SK-N-DZ (cell line): ENCODE data around the gene VPS50. TPM values are rescaled to one million over a fixed set of nuclear protein-coding genes. Genes with fewer than 3 reads are reported as not detected.

Source experiments
- DNase-seq: peaks from one replicate; pipeline ENCODE4 v3.0.0-alpha.2; 2015; ENCODE audit warnings: low spot score
- polyA plus RNA-seq, 2 experiments: library from polyadenylated mRNA; depleted of rRNA; stranded (reverse); fragments of >200 nt; gene quantifications; 2 replicates each; pipeline ENCODE4 v1.2.3, GENCODE V29; 2014

Gene VPS50, protein sequence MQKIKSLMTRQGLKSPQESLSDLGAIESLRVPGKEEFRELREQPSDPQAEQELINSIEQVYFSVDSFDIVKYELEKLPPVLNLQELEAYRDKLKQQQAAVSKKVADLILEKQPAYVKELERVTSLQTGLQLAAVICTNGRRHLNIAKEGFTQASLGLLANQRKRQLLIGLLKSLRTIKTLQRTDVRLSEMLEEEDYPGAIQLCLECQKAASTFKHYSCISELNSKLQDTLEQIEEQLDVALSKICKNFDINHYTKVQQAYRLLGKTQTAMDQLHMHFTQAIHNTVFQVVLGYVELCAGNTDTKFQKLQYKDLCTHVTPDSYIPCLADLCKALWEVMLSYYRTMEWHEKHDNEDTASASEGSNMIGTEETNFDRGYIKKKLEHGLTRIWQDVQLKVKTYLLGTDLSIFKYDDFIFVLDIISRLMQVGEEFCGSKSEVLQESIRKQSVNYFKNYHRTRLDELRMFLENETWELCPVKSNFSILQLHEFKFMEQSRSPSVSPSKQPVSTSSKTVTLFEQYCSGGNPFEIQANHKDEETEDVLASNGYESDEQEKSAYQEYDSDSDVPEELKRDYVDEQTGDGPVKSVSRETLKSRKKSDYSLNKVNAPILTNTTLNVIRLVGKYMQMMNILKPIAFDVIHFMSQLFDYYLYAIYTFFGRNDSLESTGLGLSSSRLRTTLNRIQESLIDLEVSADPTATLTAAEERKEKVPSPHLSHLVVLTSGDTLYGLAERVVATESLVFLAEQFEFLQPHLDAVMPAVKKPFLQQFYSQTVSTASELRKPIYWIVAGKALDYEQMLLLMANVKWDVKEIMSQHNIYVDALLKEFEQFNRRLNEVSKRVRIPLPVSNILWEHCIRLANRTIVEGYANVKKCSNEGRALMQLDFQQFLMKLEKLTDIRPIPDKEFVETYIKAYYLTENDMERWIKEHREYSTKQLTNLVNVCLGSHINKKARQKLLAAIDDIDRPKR
- 16.6 and 18.1 TPM in 2 replicates for polyA plus RNA-seq (2014; cell fraction: cytosol; rRNA removed)
- 32.1 and 52.6 TPM in 2 replicates for polyA plus RNA-seq (2014; cell fraction: nucleus; rRNA removed)

DNA sequence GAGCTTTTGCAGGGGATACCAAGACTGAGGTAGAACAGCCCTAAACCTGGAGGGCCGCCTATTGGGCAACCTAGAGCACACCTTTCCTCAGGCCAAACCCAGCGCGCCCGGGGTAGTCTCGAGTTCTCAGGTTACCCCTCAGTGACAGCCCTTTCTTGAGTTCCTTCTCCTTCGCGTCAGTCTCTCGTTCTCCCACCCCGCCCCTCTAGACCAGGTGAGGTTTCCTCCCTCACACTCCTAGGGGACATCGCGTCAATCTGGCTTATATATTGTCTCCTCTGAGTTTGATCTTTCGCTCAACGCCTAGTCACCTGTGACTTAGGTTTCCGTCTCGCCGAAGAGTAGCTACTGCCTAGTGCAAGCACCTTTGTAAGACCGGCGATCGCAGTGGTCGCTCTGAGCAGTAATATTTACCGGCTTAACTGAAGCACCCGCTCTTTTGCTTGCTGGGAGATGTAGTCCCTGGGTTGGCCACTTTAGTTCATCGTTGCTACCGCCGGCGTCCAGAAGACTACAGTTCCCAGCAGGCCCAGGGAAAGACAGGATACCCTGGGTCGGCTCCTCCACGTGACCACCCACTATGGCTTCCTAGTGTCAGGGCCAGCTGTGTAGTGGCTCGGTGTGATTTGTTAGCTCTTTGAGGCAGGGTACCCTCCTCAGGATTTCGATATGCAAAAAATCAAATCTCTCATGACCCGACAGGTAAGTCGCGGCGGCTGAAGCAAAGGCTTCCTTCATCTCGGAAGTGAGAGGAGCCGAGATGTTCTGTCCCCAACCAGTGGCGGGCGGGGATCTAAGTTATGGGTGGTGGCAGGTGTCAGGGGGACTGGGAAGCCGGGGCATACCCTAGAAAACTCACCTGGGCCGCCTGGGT lies at the start of gene VPS50:
VPS50 (plus strand) TSS at position 568 of the 874 bp plus-strand sequence; CDS start at position 670, 102 bp downstream.
- peak; percentile 96 for DNase-seq

DNA sequence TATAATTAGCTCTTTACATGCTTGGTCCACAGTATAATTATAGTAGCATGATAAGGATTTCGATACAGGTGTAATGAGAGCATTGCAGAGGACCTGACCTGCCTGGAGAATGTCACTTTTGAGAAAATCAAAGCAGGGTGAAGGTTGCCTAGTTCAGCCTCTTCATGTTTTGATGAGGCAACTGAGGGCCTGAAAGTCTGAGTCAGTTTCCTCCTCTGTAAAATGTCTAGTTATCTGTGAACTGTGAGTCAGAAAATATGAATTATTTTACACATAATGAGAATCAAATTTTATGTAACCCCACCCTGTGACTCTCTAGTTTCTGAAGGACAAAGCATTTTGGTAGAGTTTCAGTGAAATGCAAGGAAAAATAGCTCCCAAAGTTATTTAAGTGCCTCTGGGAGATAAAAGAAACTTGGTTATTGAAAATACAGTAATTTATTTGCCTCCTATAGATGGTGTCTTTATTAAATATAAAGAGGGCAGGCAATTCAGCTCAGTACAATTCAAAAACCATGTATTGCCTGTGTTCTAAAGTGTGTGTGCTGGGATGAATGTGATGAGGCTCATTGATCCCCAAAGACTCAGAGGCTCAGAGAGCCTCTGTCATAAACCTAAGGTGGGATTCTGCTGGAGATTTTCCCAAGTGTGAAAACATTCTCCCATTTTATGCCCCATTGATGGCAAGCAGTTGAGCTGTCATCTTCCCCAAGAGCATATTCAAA lies 46.7 kb upstream of the VPS50 start:
- no peak for DNase-seq

DNA sequence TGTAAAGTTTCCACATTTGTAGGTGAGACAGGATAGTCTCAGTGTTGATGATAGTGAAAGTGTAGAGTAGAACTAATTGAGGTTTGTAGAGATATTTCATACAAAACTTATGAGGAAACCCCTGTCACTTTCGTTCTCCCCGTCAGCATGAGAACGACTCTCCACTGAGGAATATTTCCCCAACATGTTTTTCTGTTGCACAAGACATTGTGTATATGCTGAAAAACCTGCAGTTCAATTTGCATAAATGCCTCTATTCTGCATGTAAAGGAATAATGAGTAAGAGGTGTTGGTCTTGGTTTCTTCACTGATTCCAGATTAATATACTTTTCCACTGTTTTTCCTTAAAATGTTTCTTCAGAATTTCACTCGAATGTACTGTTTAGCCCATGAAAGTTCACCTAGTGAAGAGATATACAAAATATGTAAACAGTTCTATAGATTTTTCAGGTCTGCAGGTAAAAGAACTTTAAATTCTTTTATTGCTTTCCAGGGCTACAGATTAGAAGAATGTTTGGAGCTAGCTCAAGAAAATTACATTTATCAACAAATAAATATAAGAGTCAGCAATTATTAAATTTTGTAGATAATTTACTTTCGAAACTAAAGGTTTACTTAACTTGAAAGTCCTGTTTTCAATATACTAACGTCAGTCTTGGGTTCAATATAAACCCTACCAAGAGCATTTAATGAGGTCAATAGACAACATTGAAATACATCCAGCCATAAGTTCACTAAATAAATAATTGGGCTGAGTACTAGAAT lies 43.1 kb upstream of the VPS50 start:
- no peak for DNase-seq

DNA sequence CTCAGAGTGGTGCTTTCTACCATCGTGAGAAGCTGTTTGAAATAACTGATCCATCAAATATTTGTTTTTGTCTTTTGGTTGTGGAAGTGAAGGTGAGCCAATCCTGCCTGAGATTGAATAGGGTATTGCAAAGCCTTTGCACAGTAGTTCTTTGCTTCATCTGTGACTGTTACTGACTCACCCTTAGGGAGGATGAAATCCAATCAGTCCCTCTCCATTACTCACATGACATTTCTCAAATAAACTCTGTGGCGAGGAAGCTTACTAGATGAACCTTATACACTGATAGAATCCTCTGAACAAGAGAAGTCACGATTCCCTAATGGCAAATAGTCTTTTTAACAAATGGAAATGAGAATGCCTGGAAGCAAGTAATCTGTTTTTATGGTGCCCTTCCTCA lies 37.8 kb upstream of the VPS50 start:
- DNase-seq, result no peak

DNA sequence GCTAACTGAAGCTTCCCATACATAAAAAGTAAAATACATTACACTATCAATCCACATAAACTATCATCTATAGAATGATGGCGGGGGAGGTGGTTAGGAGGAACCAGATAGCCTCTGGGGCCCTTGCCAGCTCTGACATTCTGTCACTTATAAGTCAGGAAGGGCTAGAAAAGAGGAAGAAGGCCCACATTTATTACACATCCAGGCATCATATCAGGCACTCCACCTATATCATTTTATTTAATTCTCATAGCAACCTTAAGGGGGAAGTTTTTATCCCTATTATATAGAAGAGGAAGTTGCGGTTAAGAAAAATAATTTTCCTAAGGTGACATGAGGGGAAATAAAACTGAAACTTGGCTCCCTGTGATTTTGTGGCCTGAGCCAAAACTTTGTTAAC lies 35.8 kb upstream of the VPS50 start:
- DNase-seq, result no peak

DNA sequence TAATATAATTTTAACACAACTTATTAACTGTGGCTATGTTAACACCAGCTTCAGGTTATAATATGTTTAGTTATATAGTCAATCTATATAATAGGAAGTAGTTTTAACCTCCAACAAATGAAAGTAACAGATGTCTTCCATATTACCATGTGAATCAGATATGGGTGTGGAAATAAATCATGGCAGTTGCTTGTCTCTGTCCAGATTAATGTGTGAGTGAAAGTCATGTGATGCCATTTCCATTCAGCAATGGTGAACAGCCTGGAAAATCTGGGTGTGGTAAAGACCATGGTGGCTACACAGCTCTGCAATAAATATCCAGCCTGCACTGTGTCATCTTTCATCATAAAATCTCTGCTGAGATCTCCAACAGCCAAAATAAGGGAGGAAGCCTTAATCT lies 33.7 kb upstream of the VPS50 start:
- peak; percentile 51 for DNase-seq

DNA sequence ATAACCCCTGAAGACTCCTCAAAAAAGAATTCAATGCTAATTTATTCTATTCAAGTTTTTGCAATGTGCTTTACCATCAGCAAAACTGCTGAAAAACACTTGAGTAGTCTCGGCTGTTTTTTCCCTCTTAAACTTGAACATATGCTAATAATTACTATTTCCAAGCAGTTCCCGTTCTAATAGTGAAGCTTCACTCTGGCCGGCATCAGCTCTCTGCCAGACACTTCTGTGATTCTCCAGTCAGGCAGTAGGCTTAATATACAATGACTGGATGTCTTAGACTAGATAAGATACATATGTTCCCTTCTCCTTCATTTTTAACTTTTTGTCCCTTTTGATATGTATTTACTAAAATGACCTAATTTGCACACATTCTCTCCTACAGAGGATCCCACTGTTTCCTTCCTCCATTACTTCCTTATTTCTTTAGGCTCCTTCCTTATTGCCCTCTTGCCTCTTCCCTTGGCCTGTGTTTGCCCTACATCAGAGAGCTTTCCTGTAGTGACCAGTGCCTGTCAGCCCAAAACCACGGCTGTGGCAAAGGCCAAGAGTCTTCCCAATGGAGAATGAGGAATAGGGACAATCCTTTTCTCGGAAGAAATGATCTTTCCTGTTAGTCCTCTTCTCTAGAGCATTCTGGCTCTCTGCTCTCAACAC lies 29.4 kb upstream of the VPS50 start:
- no peak for DNase-seq

DNA sequence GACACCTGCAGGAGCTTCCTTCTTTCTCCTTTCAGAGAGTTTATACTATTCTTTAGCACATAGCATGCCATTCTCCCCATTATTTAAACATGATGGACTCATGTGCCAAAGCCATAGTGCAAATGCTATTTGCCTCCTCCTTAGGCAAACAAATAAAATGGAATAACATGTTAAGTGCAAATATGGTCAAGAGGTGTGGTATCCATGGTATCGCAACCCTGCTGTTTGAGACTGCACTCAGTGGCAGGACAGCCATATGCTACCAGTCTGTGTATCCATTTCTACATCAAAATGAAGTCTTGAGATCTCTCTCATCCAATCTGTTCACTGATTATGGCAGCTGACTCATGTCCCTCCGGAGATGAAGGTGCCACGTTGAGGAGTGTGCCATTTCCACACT lies 28.7 kb upstream of the VPS50 start:
- no peak for DNase-seq

DNA sequence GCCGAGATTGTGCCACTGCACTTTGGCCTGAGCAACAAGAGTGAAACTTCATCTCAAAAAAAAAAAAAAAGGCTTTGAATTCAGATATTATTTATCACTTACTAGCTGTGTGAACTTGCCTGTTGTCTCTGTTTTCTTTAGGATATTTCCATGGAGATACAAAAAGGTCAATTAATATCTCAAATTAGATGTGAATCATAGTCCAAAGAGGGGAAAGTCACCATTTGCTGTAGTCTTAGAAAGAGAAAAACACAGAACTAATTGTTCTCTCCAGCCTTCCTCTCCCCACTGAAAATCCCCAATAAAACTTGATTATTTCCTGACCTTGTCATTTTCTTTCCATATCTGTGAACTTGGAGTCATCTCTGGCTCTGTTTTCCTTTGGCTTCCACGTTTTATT lies 27.1 kb upstream of the VPS50 start:
- DNase-seq, result no peak

DNA sequence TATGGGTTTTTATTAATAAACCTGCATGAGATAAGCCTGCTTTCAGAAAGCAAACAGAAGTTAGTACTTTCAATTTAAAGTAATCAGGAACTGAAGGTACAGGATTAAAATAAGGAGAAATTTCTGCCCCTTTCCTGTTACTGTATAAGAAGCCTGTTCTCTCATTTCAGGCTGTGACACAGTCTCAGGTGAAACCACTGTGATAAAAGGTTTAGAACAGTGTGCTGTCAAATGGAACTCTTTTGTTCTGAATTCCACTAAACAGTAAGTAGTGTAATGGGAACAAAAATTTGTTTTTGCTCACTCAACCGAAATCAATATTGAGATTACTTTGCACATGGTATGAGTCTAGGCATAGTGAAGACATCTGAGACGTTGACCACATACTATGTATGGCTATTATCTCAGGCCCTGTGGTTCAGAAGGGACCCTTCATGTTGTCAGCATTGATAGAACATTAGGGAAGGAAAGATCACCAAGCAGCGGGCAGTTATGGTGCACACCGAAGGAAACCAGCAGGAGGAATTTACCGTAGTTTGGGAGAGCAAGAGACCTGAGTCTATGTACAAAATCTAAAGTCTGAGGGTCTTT lies 20.8 kb upstream of the VPS50 start:
- no peak for DNase-seq

DNA sequence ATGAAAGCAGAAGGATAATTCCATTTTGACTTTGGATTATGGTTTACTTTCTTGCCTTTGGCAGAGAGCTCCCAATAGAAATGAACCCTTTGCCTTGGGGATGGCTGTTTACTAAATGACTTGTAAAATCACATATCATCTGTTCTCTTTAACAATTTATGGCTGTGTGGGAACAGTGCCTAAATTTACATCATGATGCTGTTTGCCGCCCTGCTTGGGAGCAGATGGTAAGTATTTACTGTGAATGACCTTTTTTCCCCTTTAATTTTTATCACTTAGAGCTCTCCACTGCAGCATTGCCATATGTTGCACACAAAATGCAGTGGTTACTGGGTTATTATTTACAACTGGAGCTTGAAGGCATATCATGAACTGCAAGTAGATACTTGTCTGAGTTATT lies 19.3 kb upstream of the VPS50 start:
- no peak for DNase-seq

DNA sequence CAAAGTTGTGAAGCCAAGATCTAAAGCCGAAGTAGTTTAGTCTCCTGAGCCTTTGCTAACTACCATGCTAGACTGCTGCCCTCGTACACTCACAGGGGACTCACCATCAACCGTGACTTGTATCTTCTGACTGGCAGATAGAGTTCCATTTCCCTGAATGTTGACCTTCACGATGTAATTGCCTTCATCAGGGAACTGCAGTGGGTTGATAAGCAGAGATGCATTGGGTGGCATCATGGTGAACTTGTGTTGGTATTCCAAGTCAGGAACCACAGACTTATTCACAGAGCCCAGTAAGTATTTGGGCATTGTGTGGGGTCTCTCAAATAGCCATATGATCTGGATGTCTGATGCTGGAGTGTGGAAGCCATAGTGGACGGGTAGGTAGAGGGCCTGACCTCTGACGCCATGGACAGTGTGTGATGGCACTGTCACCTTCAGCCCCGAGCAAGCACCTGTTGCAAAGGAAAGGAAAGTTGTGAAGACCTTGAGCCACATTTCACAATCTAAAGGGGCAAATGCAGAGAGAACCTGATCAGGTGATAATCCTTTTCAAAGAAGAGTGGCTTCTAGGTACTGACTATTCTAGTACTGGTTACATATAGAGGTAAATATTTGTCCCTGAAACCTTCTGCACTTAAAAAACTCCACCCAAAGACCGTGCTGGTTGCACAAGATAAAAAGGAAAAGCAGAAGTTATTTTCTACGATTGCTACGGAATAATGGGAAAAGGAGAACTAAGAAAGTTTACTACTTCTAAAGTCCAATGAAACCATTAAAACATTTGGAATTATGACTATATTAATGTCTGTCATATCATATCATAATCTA lies 13.0 kb upstream of the VPS50 start:
- no peak for DNase-seq

DNA sequence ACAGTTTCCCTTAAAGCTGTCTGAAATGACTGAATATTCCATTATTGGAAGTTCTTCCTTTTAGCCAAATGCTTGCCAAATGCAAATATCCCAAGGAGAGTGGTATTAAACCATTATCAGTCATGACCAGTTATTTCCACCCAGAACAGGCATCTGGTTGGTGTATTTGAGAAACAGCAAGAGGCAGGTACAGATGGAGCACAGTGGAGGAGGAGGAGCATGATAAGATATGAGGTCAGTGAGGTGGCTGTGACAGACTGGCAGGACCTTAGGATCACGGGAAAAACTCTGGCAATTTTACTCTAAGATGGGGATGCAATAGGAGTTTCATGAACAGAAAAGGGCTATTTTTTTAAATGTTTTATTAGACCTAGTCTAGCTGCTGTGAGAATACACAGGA lies 12.3 kb upstream of the VPS50 start:
- no peak for DNase-seq

DNA sequence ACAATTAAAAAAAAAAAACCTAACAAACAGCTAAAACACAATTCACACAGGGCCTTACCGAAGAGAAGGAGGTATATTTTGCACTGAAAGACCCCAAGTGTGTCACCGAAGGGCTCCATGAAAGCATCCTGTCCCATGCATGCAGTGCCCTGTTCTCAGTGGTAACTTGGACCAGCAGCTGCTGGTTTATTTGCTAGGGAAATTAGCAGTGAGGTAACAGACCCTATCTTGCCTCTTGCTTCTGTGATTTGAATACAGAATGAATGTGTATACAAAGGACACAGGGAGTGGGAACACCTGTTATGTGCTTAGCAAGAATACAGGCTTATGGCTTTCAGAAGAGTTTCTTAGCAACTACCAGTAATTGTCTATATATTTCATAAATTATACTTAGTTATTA lies 5.9 kb upstream of the VPS50 start, which contains the start of gene HEPACAM2:
HEPACAM2 (minus strand) TSS at position 160 of the 400 bp plus-strand sequence.
- DNase-seq, result no peak

DNA sequence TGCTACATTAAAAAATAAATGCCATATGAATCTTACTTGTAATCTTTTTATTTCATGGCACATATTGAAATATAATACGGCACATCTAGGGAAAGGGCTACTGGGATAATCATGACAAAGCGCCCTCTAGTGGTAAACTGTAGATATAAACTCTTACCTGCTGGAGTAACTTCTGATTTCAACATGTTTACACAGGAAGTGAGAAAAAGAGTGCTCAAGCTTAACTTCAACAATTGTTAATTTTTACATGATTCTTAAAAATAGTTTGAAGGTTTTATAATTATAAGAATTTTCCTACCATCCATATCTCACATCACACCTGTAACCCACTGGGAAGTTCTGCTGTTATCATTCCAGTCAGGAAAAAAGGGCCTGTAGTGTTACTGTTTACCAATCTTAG lies 3.9 kb upstream of the VPS50 start:
- DNase-seq, result peak; percentile 55

DNA sequence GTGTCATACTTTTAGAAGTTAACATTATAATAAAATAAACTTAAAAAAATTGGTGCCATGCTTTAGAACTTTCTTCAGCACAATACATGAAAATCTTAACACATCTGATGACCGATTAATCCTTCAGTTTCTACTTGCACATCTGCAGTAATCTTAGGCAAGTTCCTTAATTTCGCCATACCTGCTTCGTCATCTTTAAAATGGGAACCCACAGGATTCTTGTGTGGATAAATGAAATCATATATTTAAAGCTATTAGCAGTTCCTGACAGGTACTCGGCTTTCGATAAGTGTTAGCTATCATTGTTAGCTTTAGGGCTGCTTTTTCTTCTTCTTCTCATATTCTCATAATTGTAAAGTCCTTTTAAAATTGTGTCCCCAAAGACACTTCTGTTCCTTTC lies 907 bp upstream of the VPS50 start:
- no peak for DNase-seq

DNA sequence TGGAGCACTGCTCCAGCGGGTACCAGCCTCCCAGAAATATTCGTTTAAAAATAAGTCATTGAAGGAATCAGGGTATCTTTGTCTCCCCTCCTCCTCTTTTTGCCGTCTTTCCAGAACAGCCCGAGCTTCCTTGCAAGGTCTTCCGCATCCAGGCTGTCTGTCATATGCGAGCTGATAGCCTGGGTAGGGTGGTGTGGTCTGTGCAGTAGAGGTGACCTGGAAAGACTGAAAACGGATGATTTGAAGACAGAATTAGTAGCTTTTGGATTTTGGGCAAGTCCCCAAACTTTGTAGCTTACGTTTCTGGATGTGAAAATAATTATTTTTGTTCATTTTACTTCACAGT lies 480 bp downstream of the VPS50 start:
- no peak for DNase-seq

DNA sequence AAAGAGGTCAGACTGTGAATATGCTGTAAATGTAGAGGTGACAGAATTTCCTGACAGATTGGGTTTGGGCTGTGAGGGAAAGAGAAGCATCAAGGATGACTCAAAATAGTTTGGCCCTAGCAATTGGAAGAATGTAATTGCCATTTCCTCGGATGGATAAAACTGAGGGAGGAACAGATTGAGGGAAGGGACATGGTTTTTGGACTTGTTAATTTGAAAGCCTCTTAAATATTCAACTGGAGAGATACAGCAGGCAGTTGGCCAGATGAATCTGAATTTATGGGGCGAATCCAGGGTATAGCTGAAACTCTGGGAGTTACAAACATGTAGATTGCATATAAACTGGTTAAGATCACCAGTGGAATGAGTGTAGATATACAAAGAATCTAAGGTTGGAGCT lies 3.4 kb downstream of the VPS50 start:
- no peak for DNase-seq
